Thyroid gland (tissue), 4 donors: ENCODE data around the gene FNBP1.

ENCODE experiments used
- POLR2A ChIP-seq, 2 donors: fragments of 450-650 bp; IDR thresholded peaks; one replicate each; pipeline ENCODE4 v1.6.1; 2017; ENCODE audit warnings: antibody characterized with exemption in 2 of 2, mild to moderate bottlenecking in 2 of 2, moderate library complexity in 1 of 2
- TF ChIP-seq, protein P1 (sequence below), 6 experiments: fragments of 200-600 bp in 3 of 6; fragments of 450-650 bp in 3 of 6; sonication (generic) in 3 of 6; IDR thresholded peaks; one replicate each; pipeline ENCODE4 v1.5.1; 2016 to 2019; ENCODE audit warnings: antibody characterized with exemption in 6 of 6, mild to moderate bottlenecking in 2 of 6, inconsistent platforms in 1 of 6, moderate library complexity in 1 of 6

DNA sequence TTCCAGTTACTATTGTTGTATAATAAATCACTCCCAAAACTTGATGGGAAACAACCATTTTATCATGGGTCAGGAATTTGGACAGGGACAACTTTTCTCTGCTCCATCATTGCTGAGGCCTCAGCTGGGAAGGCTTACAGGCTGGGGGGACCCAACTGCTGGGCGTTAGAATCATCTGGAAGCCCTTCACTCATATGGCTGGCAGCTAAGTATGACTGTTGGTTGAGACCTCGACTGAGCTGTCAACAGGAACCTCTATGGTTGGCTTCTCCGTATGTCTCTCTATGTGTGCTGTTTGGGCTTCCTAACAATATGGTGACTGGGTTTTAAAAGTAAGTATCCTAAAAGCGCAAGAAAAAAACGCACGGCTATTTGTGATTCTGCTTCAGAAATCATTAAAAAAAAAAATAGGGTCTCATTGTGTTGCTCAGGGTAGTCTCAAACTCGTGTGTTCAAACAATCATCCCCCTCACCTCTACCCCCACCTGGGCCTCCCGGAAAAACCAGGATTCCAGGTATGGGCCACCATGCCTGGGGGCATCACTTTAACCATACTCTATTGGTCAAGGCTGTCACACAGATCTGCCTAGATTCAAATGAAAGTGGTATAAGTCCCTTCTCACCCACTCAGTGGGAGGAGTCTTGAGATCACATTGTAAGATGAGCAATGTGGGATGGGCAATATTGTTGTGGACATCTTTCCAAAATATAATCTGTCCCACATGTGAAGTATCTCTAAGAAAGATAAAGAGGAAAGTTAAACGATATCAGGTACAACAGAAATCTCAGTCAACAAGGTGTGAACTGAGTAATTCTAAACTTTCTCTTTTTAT, 15.2 kb downstream of the FNBP1 start:
- TF ChIP-seq, protein P1, sequence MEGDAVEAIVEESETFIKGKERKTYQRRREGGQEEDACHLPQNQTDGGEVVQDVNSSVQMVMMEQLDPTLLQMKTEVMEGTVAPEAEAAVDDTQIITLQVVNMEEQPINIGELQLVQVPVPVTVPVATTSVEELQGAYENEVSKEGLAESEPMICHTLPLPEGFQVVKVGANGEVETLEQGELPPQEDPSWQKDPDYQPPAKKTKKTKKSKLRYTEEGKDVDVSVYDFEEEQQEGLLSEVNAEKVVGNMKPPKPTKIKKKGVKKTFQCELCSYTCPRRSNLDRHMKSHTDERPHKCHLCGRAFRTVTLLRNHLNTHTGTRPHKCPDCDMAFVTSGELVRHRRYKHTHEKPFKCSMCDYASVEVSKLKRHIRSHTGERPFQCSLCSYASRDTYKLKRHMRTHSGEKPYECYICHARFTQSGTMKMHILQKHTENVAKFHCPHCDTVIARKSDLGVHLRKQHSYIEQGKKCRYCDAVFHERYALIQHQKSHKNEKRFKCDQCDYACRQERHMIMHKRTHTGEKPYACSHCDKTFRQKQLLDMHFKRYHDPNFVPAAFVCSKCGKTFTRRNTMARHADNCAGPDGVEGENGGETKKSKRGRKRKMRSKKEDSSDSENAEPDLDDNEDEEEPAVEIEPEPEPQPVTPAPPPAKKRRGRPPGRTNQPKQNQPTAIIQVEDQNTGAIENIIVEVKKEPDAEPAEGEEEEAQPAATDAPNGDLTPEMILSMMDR (IDR thresholded peaks at IDR 0.05), result no peak
- no peak for TF ChIP-seq POLR2A (IDR thresholded peaks at IDR 0.05)
